ENCODE data around the gene TSPAN10. TPM values are rescaled to one million over a fixed set of nuclear protein-coding genes. Genes with fewer than 3 reads are reported as not detected.

The TSPAN10 gene
- total and polyA plus RNA-seq, 2 donors from 2014 or later = 1.9 to 2.1 TPM

DNA sequence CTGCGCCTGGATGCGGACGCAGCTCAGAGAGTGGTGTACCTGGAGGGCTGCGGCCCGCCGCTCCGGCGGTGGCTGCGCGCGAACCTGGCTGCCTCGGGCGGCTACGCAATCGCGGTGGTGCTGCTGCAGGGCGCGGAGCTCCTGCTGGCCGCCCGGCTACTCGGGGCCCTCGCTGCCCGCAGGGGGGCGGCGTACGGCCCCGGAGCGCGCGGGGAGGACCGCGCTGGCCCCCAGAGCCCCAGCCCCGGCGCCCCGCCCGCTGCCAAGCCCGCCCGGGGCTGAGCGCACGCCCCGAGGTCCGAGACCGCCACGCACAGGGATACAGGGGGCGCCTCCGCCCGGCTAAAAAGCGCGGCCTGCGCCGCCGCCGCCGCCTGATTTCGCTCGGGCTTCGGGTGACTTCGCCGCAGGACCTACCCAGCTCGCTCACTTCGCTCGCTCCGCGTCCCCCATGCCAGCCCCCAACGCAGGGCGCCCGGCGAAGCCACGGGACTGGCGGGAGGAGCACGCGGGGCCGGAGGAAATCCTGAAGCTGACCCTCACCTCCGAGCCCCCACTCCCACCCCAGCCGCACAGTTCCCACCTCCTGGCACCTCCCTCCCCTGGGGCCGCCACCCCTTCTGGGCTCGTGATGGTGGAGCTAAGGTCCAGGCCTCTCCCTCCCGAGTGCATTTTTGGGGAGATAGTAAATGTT is 11.2 kb downstream of the TSPAN10 start:
- intact Hi-C loops (cut with DNase I) = no loop called here
- peaks cover 11% of the 10 kb centered on the region for H3K27me3 ChIP-seq (ENCODE audit: control insufficient read depth, insufficient read depth, low read length)
- no peaks in the 10 kb centered on the region for H3K4me1 ChIP-seq (ENCODE audit: control insufficient read depth in 2 of 3, insufficient read depth in 2 of 3, low read depth in 1 of 3, low read length in 3 of 3)
- H3K9me3 ChIP-seq (ENCODE audit: control insufficient read depth in 2 of 3, insufficient read depth in 1 of 3, low read length in 3 of 3) = peaks cover 0 to 1% (median 0%) of the 10 kb centered on the region in 3 donors
- peaks cover 2 to 3% (median 3%) of the 10 kb centered on the region in 3 donors for H3K36me3 ChIP-seq (ENCODE audit: control insufficient read depth in 2 of 3, insufficient read depth in 3 of 3, low read length in 3 of 3)
- FAIRE-seq = no peak
- peak in 2 of 5 donors; percentile 13 to 49 for DNase-seq
- no peak overlapping the region for H3K27ac ChIP-seq (ENCODE audit: low read depth in 2 of 2, low read length in 2 of 2)
- TF ChIP-seq, protein P1, sequence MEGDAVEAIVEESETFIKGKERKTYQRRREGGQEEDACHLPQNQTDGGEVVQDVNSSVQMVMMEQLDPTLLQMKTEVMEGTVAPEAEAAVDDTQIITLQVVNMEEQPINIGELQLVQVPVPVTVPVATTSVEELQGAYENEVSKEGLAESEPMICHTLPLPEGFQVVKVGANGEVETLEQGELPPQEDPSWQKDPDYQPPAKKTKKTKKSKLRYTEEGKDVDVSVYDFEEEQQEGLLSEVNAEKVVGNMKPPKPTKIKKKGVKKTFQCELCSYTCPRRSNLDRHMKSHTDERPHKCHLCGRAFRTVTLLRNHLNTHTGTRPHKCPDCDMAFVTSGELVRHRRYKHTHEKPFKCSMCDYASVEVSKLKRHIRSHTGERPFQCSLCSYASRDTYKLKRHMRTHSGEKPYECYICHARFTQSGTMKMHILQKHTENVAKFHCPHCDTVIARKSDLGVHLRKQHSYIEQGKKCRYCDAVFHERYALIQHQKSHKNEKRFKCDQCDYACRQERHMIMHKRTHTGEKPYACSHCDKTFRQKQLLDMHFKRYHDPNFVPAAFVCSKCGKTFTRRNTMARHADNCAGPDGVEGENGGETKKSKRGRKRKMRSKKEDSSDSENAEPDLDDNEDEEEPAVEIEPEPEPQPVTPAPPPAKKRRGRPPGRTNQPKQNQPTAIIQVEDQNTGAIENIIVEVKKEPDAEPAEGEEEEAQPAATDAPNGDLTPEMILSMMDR (IDR thresholded peaks at IDR 0.05; ENCODE audit: borderline replicate concordance, extremely low read depth, insufficient read depth) = no peak
- no peak overlapping the region for H3K4me3 ChIP-seq (ENCODE audit: low read length in 3 of 3)
- H3K9ac ChIP-seq (ENCODE audit: low read length in 3 of 3) = no peak overlapping the region

DNA sequence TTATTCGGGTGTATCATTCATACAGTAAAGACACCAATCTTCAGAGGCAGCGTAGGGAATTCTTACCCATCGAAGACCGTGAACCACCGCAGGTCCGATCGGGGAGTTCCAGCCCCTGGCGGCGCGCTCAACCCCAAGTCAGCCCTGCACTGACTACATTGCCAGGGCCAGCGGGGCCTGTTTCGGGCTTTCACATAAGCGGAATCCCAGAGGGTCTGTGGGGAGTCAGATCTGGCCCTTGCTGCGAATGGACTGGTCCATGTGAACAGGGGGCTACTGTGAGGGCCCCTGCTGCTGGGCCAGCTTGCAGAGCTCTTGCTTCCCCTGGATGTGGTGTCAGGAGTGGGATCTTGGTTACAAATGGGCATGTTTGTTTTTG is 11.7 kb downstream of the TSPAN10 start:
- DNase-seq (no peak), FAIRE-seq (no peak)
- no peak overlapping the region for H3K27ac ChIP-seq (ENCODE audit: low read depth in 2 of 2, low read length in 2 of 2)
- no peak overlapping the region for H3K9ac ChIP-seq (ENCODE audit: low read length in 3 of 3)
- TF ChIP-seq, protein P1 (IDR thresholded peaks at IDR 0.05; ENCODE audit: borderline replicate concordance, extremely low read depth, insufficient read depth) = no peak
- peaks cover 11% of the 10 kb centered on the region for H3K27me3 ChIP-seq (ENCODE audit: control insufficient read depth, insufficient read depth, low read length)
- H3K9me3 ChIP-seq (ENCODE audit: control insufficient read depth in 2 of 3, insufficient read depth in 1 of 3, low read length in 3 of 3) = peaks cover 0 to 1% (median 0%) of the 10 kb centered on the region in 3 donors
- intact Hi-C loops (cut with DNase I) = no loop called here
- no peak overlapping the region for H3K4me3 ChIP-seq (ENCODE audit: low read length in 3 of 3)
- peaks cover 2 to 3% (median 3%) of the 10 kb centered on the region in 3 donors for H3K36me3 ChIP-seq (ENCODE audit: control insufficient read depth in 2 of 3, insufficient read depth in 3 of 3, low read length in 3 of 3)
- no peaks in the 10 kb centered on the region for H3K4me1 ChIP-seq (ENCODE audit: control insufficient read depth in 2 of 3, insufficient read depth in 2 of 3, low read depth in 1 of 3, low read length in 3 of 3)

DNA sequence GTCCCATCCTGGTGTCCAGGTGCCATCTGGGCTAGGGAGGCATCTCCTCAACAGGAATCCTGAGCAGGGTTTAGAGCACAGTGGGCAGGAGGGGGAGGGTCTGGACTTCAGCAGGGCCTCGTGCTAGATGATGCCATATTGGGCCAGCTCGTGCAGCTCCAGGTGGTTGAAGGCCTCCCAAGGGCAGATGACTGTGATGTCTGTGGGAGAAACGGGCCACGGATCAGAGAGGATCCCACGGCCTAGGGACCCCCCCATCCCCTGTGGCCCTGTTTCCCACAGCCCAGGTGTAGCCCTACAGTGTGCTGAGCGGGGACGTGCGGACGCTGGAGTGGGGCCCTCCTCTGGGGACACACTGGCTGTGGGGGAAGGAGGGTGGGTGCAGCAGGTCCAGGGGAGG is 14.0 kb downstream of the TSPAN10 start:
- no peaks in the 10 kb centered on the region for H3K4me1 ChIP-seq (ENCODE audit: control insufficient read depth in 2 of 3, insufficient read depth in 2 of 3, low read depth in 1 of 3, low read length in 3 of 3)
- peaks cover 11% of the 10 kb centered on the region for H3K27me3 ChIP-seq (ENCODE audit: control insufficient read depth, insufficient read depth, low read length)
- H3K36me3 ChIP-seq (ENCODE audit: control insufficient read depth in 2 of 3, insufficient read depth in 3 of 3, low read length in 3 of 3) = no peaks in the 10 kb centered on the region
- no peak overlapping the region for H3K4me3 ChIP-seq (ENCODE audit: low read length in 3 of 3)
- DNase-seq (no peak), FAIRE-seq (no peak)
- TF ChIP-seq, protein P1 (IDR thresholded peaks at IDR 0.05; ENCODE audit: borderline replicate concordance, extremely low read depth, insufficient read depth) = no peak
- no peak overlapping the region for H3K9ac ChIP-seq (ENCODE audit: low read length in 3 of 3)
- no peak overlapping the region for H3K27ac ChIP-seq (ENCODE audit: low read depth in 2 of 2, low read length in 2 of 2)
- intact Hi-C loops (cut with DNase I) = no loop called here
- peaks cover 0 to 1% (median 0%) of the 10 kb centered on the region in 3 donors for H3K9me3 ChIP-seq (ENCODE audit: control insufficient read depth in 2 of 3, insufficient read depth in 1 of 3, low read length in 3 of 3)
